GM12875 (cell line): Measurements from ENCODE around the gene GRK2.

Experiments used
- H3K4me3 ChIP-seq: one replicate; pipeline ENCODE4 v1.5.1; 2011; ENCODE audit warnings: low read depth, low read length, control low read depth
- TF ChIP-seq, protein P1 (sequence below): IDR thresholded peaks from 2 replicates; pipeline ENCODE4 v1.5.1; 2011; ENCODE audit warnings: low read depth, mild to moderate bottlenecking, control low read depth, inconsistent platforms, low read length, moderate library complexity, borderline replicate concordance; ENCODE audit not compliant: insufficient read depth

The GRK2 gene

DNA sequence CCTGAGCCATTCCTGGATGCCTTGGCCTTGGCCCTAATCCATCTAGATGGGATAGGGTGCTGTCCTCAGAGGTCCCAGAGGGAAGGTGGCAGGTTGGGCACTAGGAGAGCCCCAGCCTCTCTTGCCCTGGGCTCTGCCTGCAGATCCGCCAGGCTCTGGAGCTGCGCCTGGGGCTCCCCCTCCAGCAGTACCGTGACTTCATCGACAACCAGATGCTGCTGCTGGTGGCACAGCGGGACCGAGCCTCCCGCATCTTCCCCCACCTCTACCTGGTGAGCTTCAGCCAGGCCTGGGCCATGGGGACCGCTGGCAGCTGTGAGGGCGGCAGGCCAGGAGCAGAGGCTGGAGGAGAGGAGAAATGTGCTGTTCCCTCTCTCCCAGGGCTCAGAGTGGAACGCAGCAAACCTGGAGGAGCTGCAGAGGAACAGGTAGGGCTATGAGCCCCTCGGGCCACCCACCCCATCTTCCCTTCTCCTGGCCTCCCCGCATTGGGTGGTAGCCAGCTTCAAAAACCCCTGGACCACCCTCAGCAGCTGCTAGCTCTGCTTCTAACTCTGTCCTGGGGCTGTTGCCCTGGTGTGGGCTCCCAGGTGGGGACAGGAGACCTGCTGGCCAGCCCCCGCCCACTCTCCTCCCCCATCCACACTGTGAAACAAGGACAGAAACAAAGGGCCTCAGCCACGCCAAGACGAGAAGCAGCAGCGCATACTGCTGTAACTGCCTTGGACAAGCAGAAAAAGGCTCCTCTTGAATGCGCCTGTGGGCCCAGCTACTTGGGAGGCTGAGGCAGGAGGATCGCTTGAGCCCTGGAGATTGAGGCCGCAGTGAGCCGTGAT, 42.0 kb downstream of the GRK2 start:
- TF ChIP-seq, protein P1, sequence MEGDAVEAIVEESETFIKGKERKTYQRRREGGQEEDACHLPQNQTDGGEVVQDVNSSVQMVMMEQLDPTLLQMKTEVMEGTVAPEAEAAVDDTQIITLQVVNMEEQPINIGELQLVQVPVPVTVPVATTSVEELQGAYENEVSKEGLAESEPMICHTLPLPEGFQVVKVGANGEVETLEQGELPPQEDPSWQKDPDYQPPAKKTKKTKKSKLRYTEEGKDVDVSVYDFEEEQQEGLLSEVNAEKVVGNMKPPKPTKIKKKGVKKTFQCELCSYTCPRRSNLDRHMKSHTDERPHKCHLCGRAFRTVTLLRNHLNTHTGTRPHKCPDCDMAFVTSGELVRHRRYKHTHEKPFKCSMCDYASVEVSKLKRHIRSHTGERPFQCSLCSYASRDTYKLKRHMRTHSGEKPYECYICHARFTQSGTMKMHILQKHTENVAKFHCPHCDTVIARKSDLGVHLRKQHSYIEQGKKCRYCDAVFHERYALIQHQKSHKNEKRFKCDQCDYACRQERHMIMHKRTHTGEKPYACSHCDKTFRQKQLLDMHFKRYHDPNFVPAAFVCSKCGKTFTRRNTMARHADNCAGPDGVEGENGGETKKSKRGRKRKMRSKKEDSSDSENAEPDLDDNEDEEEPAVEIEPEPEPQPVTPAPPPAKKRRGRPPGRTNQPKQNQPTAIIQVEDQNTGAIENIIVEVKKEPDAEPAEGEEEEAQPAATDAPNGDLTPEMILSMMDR, result no peak
- H3K4me3 ChIP-seq, result no peak overlapping the region

DNA sequence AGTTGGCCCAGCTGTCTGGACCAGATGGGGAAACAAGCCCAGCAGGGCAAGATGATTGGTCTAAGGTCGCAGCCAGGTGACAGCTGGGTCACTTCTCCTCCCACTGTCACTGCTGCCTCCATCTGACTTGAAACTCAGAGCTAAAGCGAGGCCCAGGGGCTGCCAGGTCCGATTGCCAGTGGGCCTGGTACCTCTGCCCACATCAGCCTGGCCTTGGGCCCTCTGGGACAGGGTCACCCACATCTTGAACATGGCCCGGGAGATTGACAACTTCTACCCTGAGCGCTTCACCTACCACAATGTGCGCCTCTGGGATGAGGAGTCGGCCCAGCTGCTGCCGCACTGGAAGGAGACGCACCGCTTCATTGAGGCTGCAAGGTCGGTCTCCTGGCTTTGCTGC, 42.9 kb downstream of the GRK2 start:
- no peak overlapping the region for H3K4me3 ChIP-seq
- TF ChIP-seq, protein P1, result no peak

DNA sequence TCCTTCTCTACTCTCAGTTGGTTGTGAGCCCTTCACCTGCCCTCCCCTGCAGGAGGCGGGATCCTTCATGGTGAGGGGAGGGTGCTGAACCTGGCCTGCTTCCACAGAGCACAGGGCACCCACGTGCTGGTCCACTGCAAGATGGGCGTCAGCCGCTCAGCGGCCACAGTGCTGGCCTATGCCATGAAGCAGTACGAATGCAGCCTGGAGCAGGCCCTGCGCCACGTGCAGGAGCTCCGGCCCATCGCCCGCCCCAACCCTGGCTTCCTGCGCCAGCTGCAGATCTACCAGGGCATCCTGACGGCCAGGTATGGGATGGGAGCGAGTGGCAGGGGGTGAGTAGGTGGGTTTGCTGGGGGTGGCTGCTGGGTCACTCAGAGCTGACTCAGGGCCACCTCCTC, 43.4 kb downstream of the GRK2 start:
- no peak overlapping the region for H3K4me3 ChIP-seq
- TF ChIP-seq, protein P1, result no peak

DNA sequence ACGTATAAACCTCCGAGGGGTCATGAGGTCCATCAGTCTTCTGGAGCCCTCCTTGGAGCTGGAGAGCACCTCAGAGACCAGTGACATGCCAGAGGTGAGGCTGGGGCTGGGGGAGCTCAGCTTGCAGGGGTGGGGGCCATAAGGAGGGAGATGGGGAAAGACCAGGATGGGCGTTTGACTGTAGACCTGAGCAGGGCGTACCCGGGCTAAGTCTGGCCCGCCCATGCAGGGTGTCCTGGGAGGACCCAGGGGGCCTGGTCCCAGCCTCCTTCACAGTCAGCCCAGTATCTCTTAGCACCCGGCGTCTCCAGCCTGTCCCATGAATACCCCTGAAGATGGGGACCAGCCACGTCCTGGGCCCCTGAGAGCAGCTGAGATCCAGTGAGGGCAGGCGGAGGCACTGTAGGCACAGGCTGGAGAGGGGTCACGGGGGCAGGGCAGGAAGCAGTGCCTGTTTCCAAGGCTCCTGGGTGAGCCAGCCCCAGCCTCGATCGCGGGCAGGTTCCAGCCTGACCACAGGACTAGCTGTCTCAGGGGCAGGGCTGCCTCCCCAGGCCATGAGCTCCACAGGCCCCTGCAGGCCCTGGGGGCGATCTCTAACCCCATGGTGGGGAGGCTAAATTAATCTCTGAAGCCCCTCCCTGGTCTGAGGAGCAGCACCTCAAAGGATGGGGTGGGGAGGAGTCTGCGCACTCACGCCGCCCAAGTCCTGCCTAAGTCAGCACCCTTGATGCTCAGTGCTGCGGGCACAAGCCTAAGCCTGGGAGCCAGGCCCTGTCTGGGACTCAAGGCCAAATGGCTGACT, 44.2 kb downstream of the GRK2 start:
- H3K4me3 ChIP-seq, result no peak overlapping the region
- TF ChIP-seq, protein P1, result no peak

DNA sequence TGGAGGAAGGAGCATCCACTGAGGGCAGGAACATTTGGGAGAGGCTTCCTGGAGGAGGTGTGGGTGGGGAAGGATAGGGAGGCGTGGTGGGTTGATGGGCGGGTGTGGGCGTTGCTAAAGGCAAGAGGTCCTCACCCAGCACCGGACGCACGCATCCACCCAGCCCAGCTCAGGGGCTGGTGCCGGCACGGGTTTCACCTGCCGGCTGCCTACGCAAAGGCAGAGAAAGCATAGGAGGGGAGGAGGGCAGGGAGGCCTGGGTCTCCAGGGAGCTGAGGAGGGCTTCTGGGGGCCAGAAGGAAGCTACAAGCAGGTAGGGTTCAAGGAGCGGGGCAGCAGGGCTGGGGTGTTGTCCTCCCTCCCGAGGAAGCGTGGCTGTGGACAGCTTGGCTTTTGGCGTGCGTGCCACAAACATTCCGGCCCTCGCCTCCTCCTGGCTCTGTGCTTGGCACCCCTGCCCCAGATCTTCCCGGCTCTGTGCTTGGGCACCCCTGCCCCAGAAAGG, 44.8 kb downstream of the GRK2 start:
- TF ChIP-seq, protein P1, result no peak
- no peak overlapping the region for H3K4me3 ChIP-seq

DNA sequence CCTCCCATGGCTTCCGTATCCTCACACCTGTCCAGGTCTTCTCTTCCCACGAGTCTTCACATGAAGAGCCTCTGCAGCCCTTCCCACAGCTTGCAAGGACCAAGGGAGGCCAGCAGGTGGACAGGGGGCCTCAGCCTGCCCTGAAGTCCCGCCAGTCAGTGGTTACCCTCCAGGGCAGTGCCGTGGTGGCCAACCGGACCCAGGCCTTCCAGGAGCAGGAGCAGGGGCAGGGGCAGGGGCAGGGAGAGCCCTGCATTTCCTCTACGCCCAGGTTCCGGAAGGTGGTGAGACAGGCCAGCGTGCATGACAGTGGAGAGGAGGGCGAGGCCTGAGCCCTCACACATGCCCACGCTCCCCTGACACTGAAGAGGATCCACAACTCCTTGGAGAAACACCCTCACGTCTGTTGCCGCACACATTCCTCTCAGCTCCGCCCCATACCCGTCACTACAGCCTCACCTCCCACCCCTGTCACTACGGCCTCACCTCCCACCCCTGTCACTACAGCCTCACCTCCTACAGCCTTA, 45.3 kb downstream of the GRK2 start:
- TF ChIP-seq, protein P1, result no peak
- no peak overlapping the region for H3K4me3 ChIP-seq
